Activated naive CD4-positive, alpha-beta T cell treated with Interleukin-2 at 50 U/mL for 16 hours (primary cell): Measurements from ENCODE around the gene RNF4.
"Not testable (repeated sequence)": the region's sequence is repeated elsewhere in the genome, so short reads cannot be mapped to it uniquely, and the experiment has no call there.

Source experiments
- DNase-seq: peaks from one replicate; pipeline ENCODE4 v3.0.0-alpha.2; 2020

Gene RNF4

GRCh38 chr4:2459589-2460349 lies 9.1 kb upstream of the RNF4 start:
- DNase-seq, result no peak

GRCh38 chr4:2461246-2461960 lies 7.5 kb upstream of the RNF4 start:
- no peak for DNase-seq

- DNase-seq, result peak; percentile 72
Measured at GRCh38 chr4:2462218-2462991, 6.5 kb upstream of the RNF4 start.

GRCh38 chr4:2462992-2463762 lies 5.7 kb upstream of the RNF4 start:
- no peak for DNase-seq

DNA sequence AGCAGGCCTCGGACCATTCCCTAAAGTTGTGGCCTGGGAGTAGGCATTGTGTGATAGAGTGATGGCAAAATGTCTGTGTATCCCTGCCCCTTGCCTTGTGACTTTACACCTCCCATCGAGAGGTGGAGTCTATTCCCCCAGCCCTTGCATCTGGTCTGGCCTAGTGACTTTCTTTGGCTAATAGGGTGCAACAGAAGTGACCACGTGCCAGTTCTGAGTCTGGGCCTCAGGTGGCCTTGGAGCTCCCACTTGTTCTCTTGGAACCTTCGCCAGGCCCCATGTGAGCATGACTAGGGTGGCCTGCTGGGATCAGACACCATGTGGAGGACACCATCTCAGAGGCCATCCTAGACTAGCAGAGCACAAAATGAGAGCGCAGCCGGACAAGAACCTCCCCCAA lies 3.9 kb upstream of the RNF4 start:
- no peak for DNase-seq

DNA sequence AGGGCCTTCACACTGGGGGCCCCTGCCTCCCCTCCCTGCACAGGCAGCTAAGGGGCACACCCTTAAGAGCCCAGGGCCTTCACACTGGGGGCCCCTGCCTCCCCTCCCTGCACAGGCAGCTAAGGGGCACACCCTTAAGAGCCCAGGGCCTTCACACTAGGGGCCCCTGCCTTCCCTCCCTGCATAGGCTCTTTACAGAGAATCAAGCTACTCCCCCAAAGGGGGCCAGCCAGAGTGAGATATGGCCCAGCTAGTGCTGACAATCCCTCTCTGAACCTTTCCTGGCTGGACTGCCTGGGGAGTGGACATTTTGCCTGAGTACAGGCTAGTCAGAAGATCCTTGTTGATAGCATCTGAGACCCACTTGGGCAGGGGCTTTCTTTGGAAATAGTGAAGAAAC lies 3.4 kb upstream of the RNF4 start:
- not testable (repeated sequence) for DNase-seq

DNA sequence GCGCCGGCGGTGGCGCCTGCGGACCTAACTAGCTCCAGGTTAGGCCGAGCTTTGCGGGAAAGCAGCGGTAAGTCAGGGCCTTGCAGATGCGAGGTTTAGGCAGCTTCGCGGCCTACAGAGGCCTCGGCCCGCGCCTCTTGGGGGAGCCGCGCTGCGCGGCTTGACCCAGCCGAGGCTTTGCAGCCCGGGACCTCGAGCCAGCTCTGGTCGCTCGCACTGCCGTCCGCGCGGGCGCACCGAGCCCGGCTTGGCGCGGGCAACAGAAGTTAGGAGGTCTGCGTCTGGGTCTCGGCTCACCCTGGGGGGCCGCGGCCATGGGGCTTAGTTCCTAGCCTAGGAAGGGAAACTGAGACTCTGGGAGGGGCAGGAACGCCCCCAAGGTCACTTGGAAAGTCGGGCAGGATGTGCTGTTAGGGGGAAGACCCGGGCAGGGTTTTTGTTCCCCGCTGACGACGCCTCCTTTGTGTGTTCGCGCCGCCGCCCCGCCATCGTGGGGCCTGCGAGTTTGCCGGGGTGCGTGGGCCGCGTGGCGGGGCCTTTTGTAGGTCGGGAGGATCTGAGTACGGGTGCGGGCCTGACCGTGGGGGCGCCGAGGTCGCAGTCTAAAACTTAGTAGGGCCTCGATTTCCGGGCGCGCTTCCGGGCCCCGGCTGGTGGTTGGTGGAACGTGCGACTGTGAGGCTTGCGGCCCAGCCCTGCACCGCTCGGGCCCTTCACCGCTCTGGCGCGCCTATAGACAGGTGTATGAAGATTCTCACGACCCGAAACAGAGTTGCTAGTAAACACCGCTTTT lies 482 bp downstream of the RNF4 start:
- DNase-seq, result peak; percentile 80

DNA sequence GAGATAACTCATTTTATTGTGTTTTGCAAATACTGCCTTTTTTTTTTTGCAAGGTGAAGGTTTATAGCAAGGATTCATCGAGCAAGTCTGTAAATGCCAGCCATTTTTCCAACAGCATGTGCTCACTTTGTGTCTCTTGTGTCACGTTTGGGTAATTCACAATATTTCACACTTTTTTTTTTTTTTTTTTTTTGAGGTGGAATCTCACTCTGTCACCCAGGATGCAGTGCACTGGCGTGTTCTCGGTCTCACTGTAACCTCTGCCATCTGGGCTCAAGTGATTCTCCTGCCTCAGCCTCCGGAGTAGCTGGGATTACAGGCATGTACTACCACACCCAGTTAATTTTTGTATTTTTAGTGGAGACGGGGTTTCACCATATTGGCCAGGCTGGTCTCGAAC lies 1.9 kb downstream of the RNF4 start:
- DNase-seq, result peak; percentile 11

DNA sequence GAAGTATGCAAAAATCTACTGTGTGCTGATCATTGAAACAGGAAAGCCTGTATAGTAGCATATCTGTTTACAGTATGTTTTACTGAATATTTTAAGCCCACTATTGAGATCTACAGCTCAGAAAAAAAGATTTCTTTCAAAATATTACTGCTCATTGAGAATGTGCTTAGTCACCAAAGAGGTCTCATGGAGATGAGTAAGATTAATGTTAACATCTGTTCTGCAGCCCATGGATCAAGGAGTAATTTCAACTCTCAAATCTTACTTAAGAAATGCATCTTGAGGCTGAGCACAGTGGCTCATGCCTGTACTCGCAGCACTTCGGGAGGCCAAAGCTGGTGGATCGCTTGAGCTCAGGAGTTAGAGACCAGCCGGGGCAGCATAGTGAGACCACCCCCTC lies 3.3 kb downstream of the RNF4 start:
- DNase-seq, result no peak

GRCh38 chr4:2478229-2478628 lies 9.3 kb downstream of the RNF4 start:
- no peak for DNase-seq

GRCh38 chr4:2480649-2481048 lies 11.7 kb downstream of the RNF4 start:
- no peak for DNase-seq

- no peak for DNase-seq
Measured at GRCh38 chr4:2482192-2482591, 13.3 kb downstream of the RNF4 start.

- DNase-seq, result no peak
Measured at GRCh38 chr4:2482693-2483092, 13.8 kb downstream of the RNF4 start.

DNA sequence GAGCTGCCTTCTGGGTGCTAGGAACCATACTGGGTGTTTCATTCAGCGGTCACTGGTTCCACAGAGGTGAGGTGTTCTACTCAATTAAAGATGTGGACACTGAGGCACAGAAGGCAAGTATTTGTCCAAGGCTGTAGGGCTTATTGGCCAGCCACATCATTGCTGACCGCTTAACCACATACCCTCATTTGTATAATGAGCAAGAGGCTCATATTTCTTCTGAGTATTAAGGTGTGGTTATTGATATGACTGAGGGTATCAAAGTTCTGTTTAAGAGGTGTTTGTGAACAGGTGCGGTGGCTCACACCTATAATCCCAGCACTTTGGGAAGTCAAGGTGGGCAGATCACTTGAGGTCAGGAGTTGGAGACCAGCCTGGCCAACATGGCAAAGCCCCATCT lies 14.3 kb downstream of the RNF4 start:
- no peak for DNase-seq

DNA sequence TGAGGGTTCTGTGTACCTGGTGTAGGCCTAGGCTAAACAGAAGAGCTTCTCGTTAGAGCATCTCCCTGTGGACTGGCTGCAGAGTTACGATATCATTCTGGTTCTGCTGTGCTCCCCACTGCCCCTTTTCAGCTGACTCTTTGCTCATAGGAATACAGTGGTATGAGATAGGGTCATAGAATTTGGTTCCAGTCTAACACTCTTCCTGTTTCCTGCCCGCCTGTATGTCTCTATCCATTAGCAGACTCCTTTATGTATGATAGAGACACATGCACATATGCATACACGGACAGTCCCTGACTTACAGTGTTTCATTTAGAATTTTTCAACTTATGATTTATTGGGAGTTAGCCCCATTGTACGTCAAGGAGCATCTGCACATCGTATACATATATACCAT lies 15.3 kb downstream of the RNF4 start:
- DNase-seq, result no peak

DNA sequence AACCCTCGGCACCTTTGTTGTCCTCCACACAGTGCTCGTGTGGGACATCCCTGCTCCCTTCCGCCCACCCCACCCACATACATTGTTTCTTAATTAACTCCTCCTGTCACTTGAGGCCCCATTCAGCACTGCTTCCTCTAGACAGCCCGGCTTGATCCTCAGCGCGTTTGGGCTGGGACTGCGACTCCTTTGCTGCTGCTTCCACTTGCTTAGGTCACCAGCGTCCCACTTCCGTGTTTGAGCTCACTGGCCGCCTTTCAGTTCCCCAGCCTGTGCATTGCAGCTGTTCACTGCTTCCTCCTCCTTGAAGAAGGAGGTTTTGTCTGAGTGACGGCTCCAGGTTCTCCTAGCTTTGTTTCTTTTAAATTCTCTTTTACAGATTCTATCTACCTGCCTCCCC lies 16.1 kb downstream of the RNF4 start:
- DNase-seq, result peak; percentile 56

DNA sequence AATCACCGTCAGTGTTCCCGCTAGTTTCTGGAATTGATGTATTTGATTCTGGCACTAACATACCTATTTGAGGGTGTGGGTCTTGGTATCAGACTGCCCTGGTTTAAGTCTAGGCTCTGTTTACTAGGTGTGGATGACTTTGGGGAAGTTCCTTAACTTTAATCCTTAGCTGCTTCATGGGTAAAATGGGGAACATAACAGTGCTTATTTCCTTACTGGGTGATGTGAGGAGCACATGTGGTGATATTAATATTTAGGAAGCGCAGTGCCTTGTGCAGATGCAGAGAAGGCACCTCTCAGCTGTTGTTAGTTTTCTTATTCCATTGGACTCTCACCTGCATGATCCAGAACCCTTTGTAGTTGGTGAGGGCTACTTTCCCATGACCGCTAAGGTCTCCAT lies 17.1 kb downstream of the RNF4 start:
- no peak for DNase-seq

GRCh38 chr4:2486981-2487380 lies 18.1 kb downstream of the RNF4 start:
- no peak for DNase-seq

DNA sequence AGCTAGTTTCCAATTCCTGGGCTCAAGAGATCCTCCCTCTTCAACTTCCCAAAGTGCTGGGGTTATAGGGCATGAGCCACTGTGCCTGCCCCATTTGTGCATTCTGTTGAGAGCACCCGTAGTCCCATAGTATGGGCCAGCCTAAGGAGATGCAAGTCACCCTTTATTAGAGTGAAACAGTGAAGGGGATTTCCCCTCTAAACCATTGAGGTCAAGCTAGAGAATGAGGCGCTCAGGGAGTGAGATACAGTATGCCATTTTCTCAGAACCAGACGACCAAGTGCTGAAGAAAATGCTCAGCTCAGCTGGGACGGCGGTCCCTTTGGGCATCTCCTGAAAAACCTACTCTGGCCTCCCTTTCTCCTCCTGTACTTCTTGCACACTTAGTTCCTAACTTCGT lies 18.7 kb downstream of the RNF4 start:
- no peak for DNase-seq

DNA sequence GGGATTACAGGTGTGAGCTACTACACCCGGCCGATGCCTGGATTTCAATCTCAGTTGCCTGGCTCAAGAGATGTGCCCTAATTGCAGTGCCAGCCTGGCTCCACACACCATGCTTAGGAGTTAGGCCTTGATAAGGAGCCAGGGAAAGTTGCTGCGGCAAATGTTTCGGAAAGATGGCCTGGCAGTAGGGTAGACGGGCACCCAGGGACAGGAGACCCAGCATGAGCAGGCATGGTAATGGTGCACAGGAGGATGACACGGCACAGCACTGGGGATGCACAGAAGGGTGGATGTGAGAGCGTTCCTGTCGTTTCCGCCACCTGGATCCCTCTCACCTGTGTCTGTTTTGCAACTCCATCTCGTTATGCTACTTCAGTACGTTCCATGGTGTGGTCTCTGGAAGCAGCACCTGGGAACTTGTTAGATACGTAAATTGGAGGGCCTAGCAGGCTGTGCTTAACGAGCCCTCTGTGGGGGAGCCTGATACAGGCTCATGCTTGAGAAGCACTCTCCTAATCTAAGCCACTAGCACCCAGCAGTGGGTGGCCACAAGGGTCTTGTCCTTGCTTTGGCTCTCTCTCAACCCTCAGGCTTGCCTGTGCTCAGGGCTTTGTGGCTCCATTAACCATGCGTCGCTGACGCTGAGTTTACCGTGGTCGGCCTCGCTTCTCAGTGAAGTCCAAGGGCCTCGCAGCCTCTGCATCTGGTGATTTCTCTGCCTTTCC lies 20.3 kb downstream of the RNF4 start:
- no peak for DNase-seq

DNA sequence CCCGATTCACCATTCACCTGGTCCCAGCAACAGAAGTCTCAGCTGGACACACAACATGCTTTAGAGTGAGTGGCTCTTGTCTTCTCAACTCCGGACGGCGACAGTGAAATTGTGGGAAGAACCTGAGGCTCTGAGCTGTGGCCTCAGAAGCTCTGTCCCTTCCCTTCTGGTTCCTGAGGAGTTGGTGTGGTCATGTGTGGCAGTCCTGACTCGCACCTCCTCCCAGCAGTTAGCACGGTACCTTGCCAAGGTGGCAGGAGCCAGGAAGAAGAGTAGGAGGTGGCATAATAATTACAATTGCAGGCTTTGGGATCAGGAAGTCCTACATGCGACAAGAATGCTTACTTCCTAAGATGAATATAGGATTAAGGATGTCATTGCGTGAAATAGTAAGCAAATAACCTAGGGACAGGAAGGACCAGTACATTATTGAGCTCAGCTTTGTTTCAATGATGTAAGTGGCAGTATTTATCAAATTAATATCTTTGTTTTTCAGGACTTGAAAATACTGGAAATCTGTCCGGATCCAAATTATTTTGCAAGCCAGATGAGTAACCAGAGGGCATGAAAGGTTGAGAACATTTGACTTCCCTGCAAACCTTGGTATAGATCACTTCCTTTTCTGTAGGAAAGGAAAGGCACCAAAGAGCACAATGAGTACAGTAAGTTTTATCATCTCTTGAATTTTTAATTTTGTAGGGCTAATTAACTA lies 21.1 kb downstream of the RNF4 start:
- no peak for DNase-seq
